Measurements from ENCODE around the gene TRIM68. TPM values are rescaled to one million over a fixed set of nuclear protein-coding genes. Genes with fewer than 3 reads are reported as not detected.

The TRIM68 gene
- total and polyA plus RNA-seq, 3 donors from 2014 or later = 16.4 to 20.8 (median 20.5) TPM

GRCh38 chr11:4639931-4640330 lies 31.9 kb upstream of the TRIM68 start:
- no peaks in the 10 kb centered on the region for H3K27me3 ChIP-seq
- H3K4me3 ChIP-seq = no peak overlapping the region
- H3K4me1 ChIP-seq = peaks cover 3% of the 10 kb centered on the region
- intact Hi-C loops (cut with DNase I; ENCODE audit: low total_unique reads) = loop anchor here (5.0 to 10.0 kb wide), 2 partner anchors 187 to 365 kb away; no protein-coding TSS in a partner anchor
- no peak for DNase-seq
- no peaks in the 10 kb centered on the region for H3K36me3 ChIP-seq (ENCODE audit: low read depth, missing control alignments)
- H3K9me3 ChIP-seq = no peaks in the 10 kb centered on the region
- no peak overlapping the region for H3K27ac ChIP-seq
- 94% methylated on average over 6 of the region's 6 CpGs for WGBS, 2 donors
- no peak for TF ChIP-seq POLR2A (IDR thresholded peaks at IDR 0.05)
- TF ChIP-seq, protein P1, sequence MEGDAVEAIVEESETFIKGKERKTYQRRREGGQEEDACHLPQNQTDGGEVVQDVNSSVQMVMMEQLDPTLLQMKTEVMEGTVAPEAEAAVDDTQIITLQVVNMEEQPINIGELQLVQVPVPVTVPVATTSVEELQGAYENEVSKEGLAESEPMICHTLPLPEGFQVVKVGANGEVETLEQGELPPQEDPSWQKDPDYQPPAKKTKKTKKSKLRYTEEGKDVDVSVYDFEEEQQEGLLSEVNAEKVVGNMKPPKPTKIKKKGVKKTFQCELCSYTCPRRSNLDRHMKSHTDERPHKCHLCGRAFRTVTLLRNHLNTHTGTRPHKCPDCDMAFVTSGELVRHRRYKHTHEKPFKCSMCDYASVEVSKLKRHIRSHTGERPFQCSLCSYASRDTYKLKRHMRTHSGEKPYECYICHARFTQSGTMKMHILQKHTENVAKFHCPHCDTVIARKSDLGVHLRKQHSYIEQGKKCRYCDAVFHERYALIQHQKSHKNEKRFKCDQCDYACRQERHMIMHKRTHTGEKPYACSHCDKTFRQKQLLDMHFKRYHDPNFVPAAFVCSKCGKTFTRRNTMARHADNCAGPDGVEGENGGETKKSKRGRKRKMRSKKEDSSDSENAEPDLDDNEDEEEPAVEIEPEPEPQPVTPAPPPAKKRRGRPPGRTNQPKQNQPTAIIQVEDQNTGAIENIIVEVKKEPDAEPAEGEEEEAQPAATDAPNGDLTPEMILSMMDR (IDR thresholded peaks at IDR 0.05) = no peak

GRCh38 chr11:4637662-4638047 lies 29.6 kb upstream of the TRIM68 start:
- Histone ChIP-seq H3K4me3 (peak overlapping the region in 1 of 2 donors; percentile 31), H3K4me1 (peaks cover 3% of the 10 kb centered on the region), H3K27ac (no peak overlapping the region), H3K27me3 (no peaks in the 10 kb centered on the region), H3K36me3 (ENCODE audit: low read depth, missing control alignments) (no peaks in the 10 kb centered on the region), H3K9me3 (no peaks in the 10 kb centered on the region)
- DNase-seq = no peak
- 61 to 76% methylated on average over 3 of the region's 3 CpGs for WGBS, 2 donors
- intact Hi-C loops (cut with DNase I; ENCODE audit: low total_unique reads) = loop anchor here (5.0 to 10.0 kb wide), 2 partner anchors 190 to 367 kb away; no protein-coding TSS in a partner anchor
- TF ChIP-seq, protein P1 (IDR thresholded peaks at IDR 0.05) = no peak
- no peak for TF ChIP-seq POLR2A (IDR thresholded peaks at IDR 0.05)

DNA sequence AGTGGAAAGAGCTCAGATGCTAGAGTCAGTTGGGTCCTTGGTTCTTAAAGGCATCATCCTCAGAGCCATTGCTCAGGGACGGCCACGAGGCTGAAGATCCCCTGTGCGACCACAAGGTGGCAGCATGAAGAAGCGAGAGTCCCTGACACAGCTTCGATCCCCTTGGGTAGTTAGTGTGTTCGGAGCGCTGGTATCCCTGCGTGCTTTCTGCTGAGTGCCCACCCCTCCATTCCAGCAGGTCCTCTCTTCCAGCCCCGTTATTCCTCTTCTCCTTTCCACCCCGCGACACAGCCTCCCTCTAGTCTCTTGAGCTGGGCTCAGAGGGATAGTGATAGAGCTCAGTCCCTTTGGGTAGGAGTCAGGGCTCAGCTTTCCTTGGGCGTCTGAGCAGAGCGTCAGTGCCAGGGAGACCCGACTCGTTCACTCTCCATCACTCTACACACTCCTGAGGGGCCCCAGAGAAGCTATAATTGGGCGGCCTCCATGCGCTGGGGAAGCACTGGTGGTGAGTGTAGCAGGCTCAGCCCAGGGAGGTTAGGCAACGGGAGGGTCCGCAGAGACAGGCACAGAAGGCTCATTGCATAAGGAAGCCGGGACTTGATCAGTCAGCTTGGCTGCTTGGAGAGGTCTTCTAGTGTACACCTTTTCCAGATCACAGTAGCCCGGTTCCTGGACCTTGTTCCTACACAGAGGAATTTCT lies 29.1 kb upstream of the TRIM68 start, which contains the start of gene OR51D1:
OR51D1 (plus strand) TSS at position 516 of the 700 bp plus-strand sequence. CDS start 2,314 bp downstream, outside the sequence.
- H3K27ac ChIP-seq = no peak within 1 kb of the TSS
- H3K36me3 ChIP-seq (ENCODE audit: low read depth, missing control alignments) = no peaks in the 10 kb centered on the region
- peaks cover 3% of the 10 kb centered on the region for H3K4me1 ChIP-seq
- no peak for TF ChIP-seq POLR2A (IDR thresholded peaks at IDR 0.05)
- TF ChIP-seq, protein P1 (IDR thresholded peaks at IDR 0.05) = peak; percentile 72 to 84 (median 83)
- DNase-seq = peak; percentile 85
- intact Hi-C loops (cut with DNase I; ENCODE audit: low total_unique reads) = loop anchor here (5.0 to 10.0 kb wide), 2 partner anchors 190 to 368 kb away; no protein-coding TSS in a partner anchor
- H3K9me3 ChIP-seq = no peaks in the 10 kb centered on the region
- WGBS, 2 donors = 25 to 28% methylated on average over 8 to 21 of the region's 21 CpGs
- H3K27me3 ChIP-seq = no peaks in the 10 kb centered on the region
- H3K4me3 ChIP-seq = peak within 1 kb of the TSS; percentile 29 to 31

GRCh38 chr11:4636136-4636535 lies 28.1 kb upstream of the TRIM68 start:
- H3K9me3 ChIP-seq = no peaks in the 10 kb centered on the region
- H3K4me1 ChIP-seq = peaks cover 3% of the 10 kb centered on the region
- H3K27me3 ChIP-seq = no peaks in the 10 kb centered on the region
- no peaks in the 10 kb centered on the region for H3K36me3 ChIP-seq (ENCODE audit: low read depth, missing control alignments)
- DNase-seq = no peak
- no peak overlapping the region for H3K27ac ChIP-seq
- WGBS, 2 donors = 53 to 59% methylated on average over 2 of the region's 2 CpGs
- intact Hi-C loops (cut with DNase I; ENCODE audit: low total_unique reads) = loop anchor here (5.0 to 10.0 kb wide), 2 partner anchors 191 to 369 kb away; no protein-coding TSS in a partner anchor
- TF ChIP-seq, protein P1 (IDR thresholded peaks at IDR 0.05) = no peak
- TF ChIP-seq POLR2A (IDR thresholded peaks at IDR 0.05) = no peak
- H3K4me3 ChIP-seq = no peak overlapping the region

Data from testis (tissue), 3 donors.